Central memory CD8-positive, alpha-beta T cell (primary cell): ENCODE data around the gene DSC3.

Experiments
- ATAC-seq: fragments of 150-1000 bp; cut with Tn5 transposase; replicated peaks from 2 replicates; pipeline ENCODE4 v1.10.0; 2022; ENCODE audit warnings: mild to moderate bottlenecking, moderate FRiP score, moderate number of reproducible peaks; ENCODE audit not compliant: poor library complexity, severe bottlenecking; ENCODE audit errors: extremely low read depth
- DNase-seq, 2 donors: peaks; one replicate each; pipeline ENCODE4 v3.0.0; 2021; ENCODE audit warnings: low spot score in 2 of 2
- H3K27ac Mint-ChIP-seq: one replicate; pipeline ENCODE4 v1.8.0; 2022; ENCODE audit warnings: low read depth, mild to moderate bottlenecking, moderate library complexity, mixed read lengths
- H3K27me3 Mint-ChIP-seq: one replicate; pipeline ENCODE4 v1.8.0; 2022; ENCODE audit warnings: mixed read lengths
- H3K36me3 Mint-ChIP-seq: one replicate; pipeline ENCODE4 v1.8.0; 2022; ENCODE audit warnings: mild to moderate bottlenecking, moderate library complexity, mixed read lengths; ENCODE audit not compliant: insufficient read depth
- H3K4me1 Mint-ChIP-seq: one replicate; pipeline ENCODE4 v1.8.0; 2022; ENCODE audit warnings: mixed read lengths
- H3K4me3 Mint-ChIP-seq: one replicate; pipeline ENCODE4 v1.8.0; 2022; ENCODE audit warnings: mild to moderate bottlenecking, moderate library complexity, mixed read lengths
- H3K9me3 Mint-ChIP-seq: one replicate; pipeline ENCODE4 v1.8.0; 2022; ENCODE audit warnings: mixed read lengths

The DSC3 gene

DNA sequence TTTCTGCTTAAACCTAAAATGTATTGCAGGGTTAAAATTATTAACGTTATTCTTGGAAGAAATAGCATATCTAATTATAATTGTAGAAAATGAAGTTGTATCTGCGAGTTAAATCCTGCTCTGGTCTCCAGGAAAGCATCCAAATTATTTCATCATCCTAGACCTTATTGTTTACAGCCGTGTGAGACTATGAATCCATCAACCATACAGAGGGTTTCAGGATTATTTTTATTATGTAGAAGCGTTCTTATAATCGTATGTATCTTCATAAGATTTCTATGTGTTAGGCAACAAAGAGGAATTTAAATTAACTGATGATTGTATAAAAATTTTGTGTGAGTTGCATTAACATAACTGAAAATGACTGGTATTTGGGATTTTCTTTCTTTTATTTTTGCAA lies 14.5 kb upstream of the DSC3 start:
- H3K4me3 Mint-ChIP-seq = no peak overlapping the region
- no peak overlapping the region for H3K27ac Mint-ChIP-seq
- H3K27me3 Mint-ChIP-seq = no peaks in the 10 kb centered on the region
- no peak for DNase-seq
- H3K9me3 Mint-ChIP-seq = peaks cover 33% of the 10 kb centered on the region
- no peak for ATAC-seq
- H3K4me1 Mint-ChIP-seq = no peaks in the 10 kb centered on the region
- H3K36me3 Mint-ChIP-seq = no peaks in the 10 kb centered on the region

- no peaks in the 10 kb centered on the region for H3K36me3 Mint-ChIP-seq
- no peak overlapping the region for H3K4me3 Mint-ChIP-seq
- no peak for ATAC-seq
Observed at GRCh38 chr18:31056296-31056695, 13.8 kb upstream of the DSC3 start.

DNA sequence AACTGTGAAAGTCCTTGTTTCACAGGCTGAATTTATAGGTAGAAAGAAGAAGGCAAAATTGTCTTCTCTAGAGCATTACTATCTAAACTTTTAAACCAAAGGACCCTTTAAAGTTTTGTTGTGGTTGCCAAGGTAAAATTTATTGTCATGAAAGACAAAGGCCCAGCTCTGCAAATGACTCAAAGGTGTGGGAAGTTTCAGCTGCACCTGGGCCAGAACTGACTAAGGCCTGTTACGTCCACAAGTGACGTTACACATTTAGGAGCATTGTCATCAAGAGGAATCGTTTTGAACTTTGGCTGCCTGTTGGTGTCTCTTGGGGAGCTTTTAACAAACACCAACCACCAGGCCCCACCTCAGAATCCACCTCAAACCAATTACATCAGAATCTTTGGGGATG lies 8.1 kb upstream of the DSC3 start:
- H3K9me3 Mint-ChIP-seq = peaks cover 40% of the 10 kb centered on the region
- H3K27me3 Mint-ChIP-seq = no peaks in the 10 kb centered on the region
- no peak for ATAC-seq

More at GRCh38 chr18:31056296-31056695, 13.8 kb upstream of the DSC3 start:
- no peak for DNase-seq
- Mint-ChIP-seq H3K4me1 (no peaks in the 10 kb centered on the region), H3K27me3 (no peaks in the 10 kb centered on the region), H3K9me3 (peaks cover 39% of the 10 kb centered on the region), H3K27ac (no peak overlapping the region)

DNA sequence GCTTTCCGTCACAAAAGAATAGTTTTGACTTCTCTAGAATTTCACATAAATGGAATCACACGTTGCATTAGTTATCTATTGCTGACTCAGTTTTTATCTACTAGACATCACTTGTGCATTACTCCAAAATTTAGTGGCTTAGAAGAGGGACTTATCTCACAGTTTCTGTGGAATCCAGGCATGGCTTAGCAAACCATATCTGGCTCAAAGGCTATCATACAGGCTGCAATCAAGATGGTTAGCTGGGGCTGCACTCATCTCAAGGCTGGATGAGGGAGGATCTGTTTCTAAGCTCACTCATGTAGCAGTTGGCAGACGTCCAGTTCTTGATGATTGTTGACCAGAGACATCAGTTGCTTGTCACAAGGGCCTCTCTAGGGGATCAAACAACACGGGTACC lies 6.6 kb upstream of the DSC3 start:
- Mint-ChIP-seq H3K4me1 (no peaks in the 10 kb centered on the region), H3K9me3 (peaks cover 32% of the 10 kb centered on the region), H3K4me3 (no peak overlapping the region), H3K27ac (no peak overlapping the region), H3K36me3 (peaks cover 1% of the 10 kb centered on the region), H3K27me3 (no peaks in the 10 kb centered on the region)
- DNase-seq (no peak), ATAC-seq (no peak)

More for the DNA sequence above, 8.1 kb upstream of the DSC3 start:
- H3K4me3 Mint-ChIP-seq = no peak overlapping the region
- no peaks in the 10 kb centered on the region for H3K36me3 Mint-ChIP-seq
- H3K27ac Mint-ChIP-seq = no peak overlapping the region
- H3K4me1 Mint-ChIP-seq = no peaks in the 10 kb centered on the region
- no peak for DNase-seq

DNA sequence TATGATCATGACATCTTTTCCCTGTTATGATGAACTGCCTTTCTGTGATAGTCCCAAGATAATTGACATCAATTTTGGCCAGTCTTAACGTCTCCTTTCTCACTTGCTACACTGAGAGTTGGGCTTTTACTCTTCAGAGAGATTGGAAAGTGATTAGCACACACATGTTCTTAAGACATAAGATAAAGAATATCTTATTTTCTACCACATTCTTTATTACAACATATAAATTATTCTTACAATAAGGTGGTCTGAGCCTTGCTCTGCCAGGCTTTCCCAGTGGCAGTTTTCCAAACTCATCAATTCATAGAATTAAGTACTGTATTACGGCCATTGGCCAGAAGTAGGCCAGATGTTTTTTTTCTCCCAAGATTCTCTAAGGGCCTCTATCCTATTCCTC lies 5.7 kb upstream of the DSC3 start:
- peaks cover 31% of the 10 kb centered on the region for H3K9me3 Mint-ChIP-seq
- H3K4me3 Mint-ChIP-seq = no peak overlapping the region
- H3K36me3 Mint-ChIP-seq = peaks cover 2% of the 10 kb centered on the region
- no peaks in the 10 kb centered on the region for H3K27me3 Mint-ChIP-seq
- DNase-seq = no peak
- H3K4me1 Mint-ChIP-seq = no peaks in the 10 kb centered on the region
- ATAC-seq = no peak
- H3K27ac Mint-ChIP-seq = no peak overlapping the region

DNA sequence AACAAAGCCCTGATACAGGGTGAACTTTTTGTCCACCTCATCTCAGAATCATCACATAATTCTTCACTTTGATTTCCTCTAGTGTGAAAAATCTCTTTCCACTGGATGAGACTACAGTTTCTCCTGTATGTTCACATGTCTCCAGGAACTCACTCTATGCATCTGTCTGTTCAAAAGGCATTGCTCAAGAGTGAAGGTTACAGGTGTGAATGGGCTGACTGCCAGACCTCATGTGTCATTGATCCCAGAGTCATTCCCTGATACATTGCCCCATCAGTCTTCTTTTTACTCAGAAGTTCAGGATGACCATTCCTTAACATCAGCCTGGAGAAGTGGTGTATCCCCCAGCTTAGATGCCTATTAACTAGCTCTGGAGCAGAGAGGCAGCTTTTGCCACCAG lies 4.4 kb upstream of the DSC3 start:
- ATAC-seq = no peak
- peaks cover 2% of the 10 kb centered on the region for H3K36me3 Mint-ChIP-seq
- no peak overlapping the region for H3K27ac Mint-ChIP-seq
- no peaks in the 10 kb centered on the region for H3K4me1 Mint-ChIP-seq
- H3K27me3 Mint-ChIP-seq = peaks cover 4% of the 10 kb centered on the region
- H3K4me3 Mint-ChIP-seq = no peak overlapping the region
- no peak for DNase-seq
- peaks cover 18% of the 10 kb centered on the region for H3K9me3 Mint-ChIP-seq

GRCh38 chr18:31045599-31045998 lies 3.1 kb upstream of the DSC3 start:
- ATAC-seq (no peak), DNase-seq (no peak)
- Mint-ChIP-seq H3K9me3 (peaks cover 12% of the 10 kb centered on the region), H3K4me1 (no peaks in the 10 kb centered on the region), H3K27ac (no peak overlapping the region), H3K36me3 (peaks cover 4% of the 10 kb centered on the region), H3K4me3 (no peak overlapping the region), H3K27me3 (peaks cover 17% of the 10 kb centered on the region)

- no peaks in the 10 kb centered on the region for H3K4me1 Mint-ChIP-seq
- no peak overlapping the region for H3K27ac Mint-ChIP-seq
- H3K9me3 Mint-ChIP-seq = peaks cover 12% of the 10 kb centered on the region
- H3K36me3 Mint-ChIP-seq = peaks cover 4% of the 10 kb centered on the region
- no peak overlapping the region for H3K4me3 Mint-ChIP-seq
- ATAC-seq (no peak), DNase-seq (no peak)
- H3K27me3 Mint-ChIP-seq = peaks cover 18% of the 10 kb centered on the region
Observed at GRCh38 chr18:31044926-31045325, 2.4 kb upstream of the DSC3 start.

DNA sequence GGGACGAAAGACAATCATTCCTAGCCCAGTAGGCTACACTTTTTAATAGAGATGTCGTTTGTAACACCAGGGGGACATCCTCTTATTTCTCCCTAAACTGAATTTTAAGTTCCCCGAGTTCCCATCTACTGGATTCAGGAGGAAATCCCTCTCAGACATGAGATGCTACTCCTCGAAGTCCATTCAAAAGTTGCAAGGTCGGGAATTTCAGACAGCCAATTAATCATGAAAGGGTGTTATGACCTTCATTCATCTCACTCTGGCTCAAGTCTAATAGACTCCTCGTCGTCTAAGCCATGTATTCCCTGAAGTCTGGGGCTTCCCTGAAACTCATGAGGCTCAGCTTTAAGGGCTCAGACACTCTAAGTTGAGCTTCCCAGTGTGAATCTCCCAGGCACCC lies 1.2 kb upstream of the DSC3 start:
- H3K4me3 Mint-ChIP-seq = no peak overlapping the region
- DNase-seq (no peak), ATAC-seq (no peak)
- H3K27me3 Mint-ChIP-seq = peaks cover 18% of the 10 kb centered on the region
- peaks cover 4% of the 10 kb centered on the region for H3K36me3 Mint-ChIP-seq
- H3K9me3 Mint-ChIP-seq = peaks cover 12% of the 10 kb centered on the region
- no peak overlapping the region for H3K27ac Mint-ChIP-seq
- no peaks in the 10 kb centered on the region for H3K4me1 Mint-ChIP-seq

DNA sequence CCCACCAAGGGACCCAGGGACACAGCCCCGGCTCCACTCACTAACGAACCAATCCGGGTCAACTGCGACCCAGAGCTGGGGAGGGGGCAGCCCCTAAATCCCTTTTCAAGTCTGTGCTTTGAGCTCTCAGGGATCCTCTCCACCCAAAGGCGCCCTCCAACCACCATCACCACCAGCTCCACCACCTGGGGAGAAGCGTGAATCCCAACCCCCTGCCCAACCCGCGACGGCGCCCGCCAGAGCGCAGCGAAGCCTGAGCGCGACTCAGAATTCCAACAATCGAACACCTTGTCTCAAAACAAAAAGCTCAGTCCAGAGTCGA lies 497 bp downstream of the DSC3 start:
- ATAC-seq (no peak), DNase-seq (no peak)
- H3K36me3 Mint-ChIP-seq = peaks cover 4% of the 10 kb centered on the region
- peaks cover 12% of the 10 kb centered on the region for H3K9me3 Mint-ChIP-seq
- H3K27ac Mint-ChIP-seq = no peak overlapping the region
- no peak overlapping the region for H3K4me3 Mint-ChIP-seq
- H3K27me3 Mint-ChIP-seq = peaks cover 18% of the 10 kb centered on the region
- no peaks in the 10 kb centered on the region for H3K4me1 Mint-ChIP-seq

- Mint-ChIP-seq H3K36me3 (peaks cover 4% of the 10 kb centered on the region), H3K27me3 (peaks cover 18% of the 10 kb centered on the region), H3K27ac (no peak overlapping the region), H3K4me1 (no peaks in the 10 kb centered on the region), H3K4me3 (no peak overlapping the region), H3K9me3 (peaks cover 9% of the 10 kb centered on the region)
- DNase-seq (no peak), ATAC-seq (no peak)
Observed at GRCh38 chr18:31041271-31042083, 1.1 kb downstream of the DSC3 start.

GRCh38 chr18:31040686-31041270 lies 1.8 kb downstream of the DSC3 start:
- Mint-ChIP-seq H3K27me3 (peaks cover 18% of the 10 kb centered on the region), H3K27ac (no peak overlapping the region), H3K4me3 (no peak overlapping the region), H3K4me1 (no peaks in the 10 kb centered on the region), H3K36me3 (peaks cover 4% of the 10 kb centered on the region), H3K9me3 (peaks cover 5% of the 10 kb centered on the region)
- DNase-seq (no peak), ATAC-seq (no peak)

- Mint-ChIP-seq H3K27me3 (peaks cover 18% of the 10 kb centered on the region), H3K9me3 (no peaks in the 10 kb centered on the region), H3K4me1 (no peaks in the 10 kb centered on the region), H3K36me3 (peaks cover 4% of the 10 kb centered on the region), H3K4me3 (no peak overlapping the region), H3K27ac (no peak overlapping the region)
- DNase-seq = no peak
- no peak for ATAC-seq
Observed at GRCh38 chr18:31039426-31039825, 3.1 kb downstream of the DSC3 start.
